H1 (cell line): Measurements from ENCODE around the gene NME4. TPM values are rescaled to one million over a fixed set of nuclear protein-coding genes. Genes with fewer than 3 reads are reported as not detected.
A peak's percentile ranks its signal among the peaks of the same experiment; 100 is the strongest.

ENCODE experiments used
- CTCF ChIA-PET: fragments of 300-600 bp; sonication (Branson Sonifier 250); formaldehyde crosslinking; loops from one replicate; lab custom pipeline; 2021; ENCODE audit not compliant: partially characterized antibody; lab: Charles Lee
- POLR2A ChIA-PET: fragments of 300-600 bp; sonication (Branson Sonifier 250); formaldehyde crosslinking; loops from one replicate; lab custom pipeline; 2021; ENCODE audit warnings: inconsistent platforms; ENCODE audit not compliant: partially characterized antibody; lab: Charles Lee
- DNase-seq, 2 experiments: peaks; one replicate each; pipeline versions ENCODE4 v3.0.0 to v3.0.0-alpha.2; 2010 to 2022; ENCODE audit warnings: low spot score in 2 of 2, low read depth in 1 of 2, mixed read lengths in 1 of 2
- FAIRE-seq: peaks from 2 replicates; lab custom pipeline; 2011; peaks lifted over from hg19 to GRCh38; lab: Jason Lieb, UNC
- H2AFZ ChIP-seq: 2 replicates; pipeline ENCODE4 v1.8.1; 2012; ENCODE audit warnings: low read length, inconsistent platforms
- H2AK5ac ChIP-seq: 2 replicates; pipeline ENCODE4 v1.6.1; 2013; ENCODE audit warnings: low read depth, low read length
- H2BK120ac ChIP-seq: replicated peaks from 2 replicates; pipeline ENCODE3; 2013; ENCODE audit warnings: low read depth, low read length, inconsistent platforms
- H2BK12ac ChIP-seq: 2 replicates; pipeline ENCODE4 v1.6.1; 2013; ENCODE audit warnings: low read depth, low read length
- H2BK15ac ChIP-seq: 2 replicates; pipeline ENCODE4 v1.6.1; 2013; ENCODE audit warnings: low read length
- H2BK20ac ChIP-seq: 2 replicates; pipeline ENCODE4 v1.6.1; 2013; ENCODE audit warnings: low read length
- H2BK5ac ChIP-seq: 2 replicates; pipeline ENCODE4 v1.6.1; 2013; ENCODE audit warnings: low read depth, low read length
- H3K14ac ChIP-seq: 2 replicates; pipeline ENCODE4 v1.6.1; 2013; ENCODE audit warnings: inconsistent platforms; ENCODE audit not compliant: insufficient read length
- H3K18ac ChIP-seq: 2 replicates; pipeline ENCODE4 v1.6.1; 2013; ENCODE audit warnings: low read length; ENCODE audit errors: extremely low read depth
- H3K23ac ChIP-seq: 2 replicates; pipeline ENCODE4 v1.6.1; 2013; ENCODE audit warnings: inconsistent platforms; ENCODE audit not compliant: insufficient read length
- H3K23me2 ChIP-seq: 2 replicates; pipeline ENCODE4 v1.6.1; 2013; ENCODE audit warnings: low read depth, low read length
- H3K27ac ChIP-seq: 2 replicates; pipeline ENCODE4 v1.6.1; 2011; ENCODE audit warnings: low read depth, low read length, inconsistent platforms
- H3K27me3 ChIP-seq, 4 experiments: replicated peaks in 1 of 4; 1 replicate in 1 of 4; 2 replicates in 3 of 4; pipeline versions ENCODE4 v1.6.1 to v1.8.1; 2011 to 2013; ENCODE audit warnings: low read length in 3 of 4, mild to moderate bottlenecking in 3 of 4, inconsistent platforms in 2 of 4, mixed read lengths in 2 of 4, moderate library complexity in 1 of 4; ENCODE audit not compliant: control insufficient read depth in 3 of 4, insufficient read depth in 3 of 4; ENCODE audit errors: extremely low read depth in 1 of 4
- H3K36me3 ChIP-seq, 4 experiments: 2 replicates each; pipeline versions ENCODE4 v1.6.1 to v1.8.1; 2011 to 2013; ENCODE audit warnings: mild to moderate bottlenecking in 4 of 4, low read length in 3 of 4, moderate library complexity in 2 of 4, control low read depth in 1 of 4, inconsistent platforms in 1 of 4; ENCODE audit not compliant: insufficient read depth in 4 of 4, control insufficient read depth in 2 of 4
- H3K4ac ChIP-seq: replicated peaks from 2 replicates; pipeline ENCODE3; 2013; ENCODE audit warnings: low read length, low read depth, mixed read lengths, inconsistent platforms; ENCODE audit not compliant: insufficient read length
- H3K4me1 ChIP-seq, 4 experiments: replicated peaks in 1 of 4; 1 replicate in 1 of 4; 2 replicates in 3 of 4; pipeline versions ENCODE4 v1.6.1 to v1.8.1; 2011 to 2013; ENCODE audit warnings: low read length in 3 of 4, inconsistent platforms in 2 of 4, mixed read lengths in 1 of 4; ENCODE audit not compliant: insufficient read depth in 4 of 4, control insufficient read depth in 3 of 4
- H3K4me2 ChIP-seq, 2 experiments: 2 replicates each; pipeline versions ENCODE4 v1.6.1 to v1.8.1; 2011 to 2013; ENCODE audit warnings: low read depth in 2 of 2, low read length in 2 of 2, control low read depth in 1 of 2, inconsistent platforms in 1 of 2, mild to moderate bottlenecking in 1 of 2; ENCODE audit not compliant: insufficient read depth in 1 of 2
- H3K4me3 ChIP-seq, 4 experiments: fragments of 200-600, 300-600 bp in 1 of 4; sonication (generic), shearing (Covaris generic), sonication (Bioruptor Twin) in 1 of 4; 2 replicates each; pipeline versions ENCODE4 v1.5.1 to v1.8.1; 2011 to 2016; ENCODE audit warnings: low read length in 4 of 4, low read depth in 3 of 4, control low read depth in 2 of 4, inconsistent platforms in 2 of 4, mild to moderate bottlenecking in 2 of 4, mixed read lengths in 1 of 4, moderate library complexity in 1 of 4; ENCODE audit not compliant: insufficient read depth in 2 of 4; ENCODE audit errors: extremely low read depth in 1 of 4
- H3K56ac ChIP-seq: replicated peaks from 2 replicates; pipeline ENCODE3; 2013; ENCODE audit warnings: low read depth, mild to moderate bottlenecking, mixed read lengths, low read length, inconsistent platforms; ENCODE audit not compliant: insufficient read length
- H3K79me1 ChIP-seq: 2 replicates; pipeline ENCODE4 v1.6.1; 2013; ENCODE audit warnings: low read depth, low read length, control low read depth
- H3K79me2 ChIP-seq, 2 experiments: 2 replicates each; pipeline versions ENCODE4 v1.6.1 to v1.8.1; 2012 to 2013; ENCODE audit warnings: low read length in 2 of 2, mild to moderate bottlenecking in 2 of 2, inconsistent platforms in 1 of 2; ENCODE audit not compliant: insufficient read depth in 2 of 2, control insufficient read depth in 1 of 2
- H3K9ac ChIP-seq, 4 experiments: replicated peaks in 1 of 4; 1 replicate in 1 of 4; 2 replicates in 3 of 4; pipeline versions ENCODE4 v1.6.1 to v1.8.1; 2011 to 2013; ENCODE audit warnings: low read depth in 3 of 4, low read length in 3 of 4, control low read depth in 2 of 4, mild to moderate bottlenecking in 2 of 4, moderate library complexity in 2 of 4, inconsistent platforms in 1 of 4; ENCODE audit errors: extremely low read depth in 1 of 4
- H3K9me3 ChIP-seq, 2 experiments: 2 replicates each; pipeline versions ENCODE4 v1.6.1 to v1.8.1; 2012 to 2013; ENCODE audit warnings: mild to moderate bottlenecking in 2 of 2, moderate library complexity in 2 of 2, control low read depth in 1 of 2, inconsistent platforms in 1 of 2, low read depth in 1 of 2, low read length in 1 of 2, mixed read lengths in 1 of 2; ENCODE audit not compliant: insufficient read depth in 2 of 2
- H4K20me1 ChIP-seq, 2 experiments: replicated peaks in 1 of 2; 2 replicates each; pipeline versions ENCODE3 to v1.8.1; 2011 to 2013; ENCODE audit warnings: inconsistent platforms in 2 of 2, low read length in 2 of 2, mild to moderate bottlenecking in 1 of 2; ENCODE audit not compliant: insufficient read depth in 2 of 2, control insufficient read depth in 1 of 2
- H4K5ac ChIP-seq: 2 replicates; pipeline ENCODE4 v1.6.1; 2013; ENCODE audit warnings: low read length, low read depth, mixed read lengths, inconsistent platforms; ENCODE audit not compliant: insufficient read length
- H4K8ac ChIP-seq: 2 replicates; pipeline ENCODE4 v1.8.0; 2013; ENCODE audit warnings: mild to moderate bottlenecking, moderate library complexity, low read length, inconsistent platforms; ENCODE audit not compliant: insufficient read depth; ENCODE audit errors: extremely low read depth
- H4K91ac ChIP-seq: replicated peaks from 2 replicates; pipeline ENCODE3; 2013; ENCODE audit warnings: low read length, mixed read lengths, inconsistent platforms; ENCODE audit not compliant: insufficient read length
- ATF2 ChIP-seq: IDR thresholded peaks from 2 replicates; pipeline ENCODE4 v1.6.1; 2012; ENCODE audit warnings: low read length, inconsistent platforms
- CBX5 ChIP-seq: fragments of 300-800, 300-1000 bp; sonication (generic); IDR thresholded peaks from 2 replicates; pipeline ENCODE4 v1.7.1; 2016; ENCODE audit warnings: antibody characterized with exemption, low read length, low read depth
- CHD1 ChIP-seq: IDR thresholded peaks from 2 replicates; pipeline ENCODE4 v1.6.1; 2012; ENCODE audit warnings: low read depth, low read length, improper control_type of control experiment
- EGR1 ChIP-seq: IDR thresholded peaks from 2 replicates; pipeline ENCODE4 v1.6.1; 2011; ENCODE audit warnings: low read depth, low read length, borderline replicate concordance
- EP300 ChIP-seq, 2 experiments: IDR thresholded peaks; 1 replicate in 1 of 2; 2 replicates in 1 of 2; pipeline ENCODE4 v1.6.1; 2011 to 2012; ENCODE audit warnings: low read depth in 2 of 2, low read length in 2 of 2, mild to moderate bottlenecking in 2 of 2, borderline replicate concordance in 1 of 2, inconsistent platforms in 1 of 2, moderate library complexity in 1 of 2
- JUND ChIP-seq: IDR thresholded peaks from 2 replicates; pipeline ENCODE4 v1.6.1; 2011; ENCODE audit warnings: mild to moderate bottlenecking, improper control_type of control experiment, low read length
- POLR2AphosphoS5 ChIP-seq: IDR thresholded peaks from 2 replicates; pipeline ENCODE4 v1.6.1; 2011; ENCODE audit warnings: low read depth, low read length
- SP2 ChIP-seq: IDR thresholded peaks from 2 replicates; pipeline ENCODE4 v1.6.1; 2012; ENCODE audit warnings: mild to moderate bottlenecking, low read length, inconsistent platforms
- SP4 ChIP-seq: IDR thresholded peaks from 2 replicates; pipeline ENCODE4 v1.6.1; 2012; ENCODE audit warnings: low read length, inconsistent platforms
- TAF7 ChIP-seq: optimal IDR thresholded peaks from 2 replicates; pipeline ENCODE3; 2011; ENCODE audit warnings: low read depth, mild to moderate bottlenecking, inconsistent platforms, low read length, moderate library complexity, borderline replicate concordance
- TCF12 ChIP-seq: IDR thresholded peaks from 2 replicates; pipeline ENCODE4 v1.6.1; 2011; ENCODE audit warnings: low read depth, mild to moderate bottlenecking, low read length
- ZNF274 ChIP-seq: IDR thresholded peaks from 2 replicates; pipeline ENCODE4 v1.7.0; 2012; ENCODE audit warnings: low read length, borderline replicate concordance; ENCODE audit errors: extremely low read depth
- WGBS, 2 experiments: shearing (Covaris generic) in 1 of 2; methylation state at CpG; one replicate each; pipeline versions ENCODE4 v1.1.6 to v1.1.7; 2013 to 2015; ENCODE audit warnings: low lambda C conversion rate in 2 of 2, mixed read lengths in 2 of 2, inconsistent platforms in 1 of 2, low coverage in 1 of 2, missing lambda C conversion rate in 1 of 2; ENCODE audit not compliant: insufficient replicate concordance in 2 of 2, insufficient coverage in 1 of 2, insufficient read length in 1 of 2; ENCODE audit errors: extremely low coverage in 1 of 2, missing lambda C conversion rate in 1 of 2; 5-methylcytosine and 5-hydroxymethylcytosine counted together
- polyA plus RNA-seq, 7 experiments: library from polyadenylated mRNA; depleted of rRNA in 3 of 7; stranded (reverse) in 5 of 7; unstranded in 2 of 7; fragments of >200 nt in 5 of 7; fragments of 200-250 nt in 2 of 7; gene quantifications; 1 replicate in 5 of 7; 2 replicates in 1 of 7; 4 replicates in 1 of 7; pipeline versions ENCODE4 v1.2.1 to v1.2.3, GENCODE V29; 2011 to 2013; ENCODE audit warnings: missing spikeins in 2 of 7, mixed read lengths in 2 of 7
- total RNA-seq: library from RNA; stranded (reverse); fragmentation: NEBNext Ultra II Directional; extraction: Animal tissue kit (Norgen Biotek cat#: 25700); gene quantifications from 2 replicates; pipeline ENCODE4 v1.2.1, GENCODE V29; 2021

The NME4 gene
- total and polyA plus RNA-seq, 2 of the 8 experiments (the other 6 are each of a cell fraction or from before 2014, with no cell fraction given), result 408 to 863 TPM

GRCh38 chr16:360698-361336 is 36.2 kb upstream of the NME4 start:
- Histone ChIP-seq H4K5ac (no peak overlapping the region), H3K27ac (no peak overlapping the region), H3K27me3 (no peaks in the 10 kb centered on the region), H2BK5ac (no peak overlapping the region), H3K36me3 (no peaks in the 10 kb centered on the region), H3K18ac (no peak overlapping the region), H2BK12ac (peak overlapping the region; percentile 39; the same call in 1 of the 2 replicates), H2BK20ac (no peak overlapping the region), H3K4me1 (no peaks in the 10 kb centered on the region; a peak in 2 of 7 replicates), H4K8ac (peak overlapping the region; percentile 39; the same call in 1 of the 2 replicates), H3K4me2 (no peak overlapping the region), H4K91ac (no peak overlapping the region), H3K23ac (no peak overlapping the region), H2BK120ac (no peak overlapping the region), H3K23me2 (no peaks in the 10 kb centered on the region), H3K79me1 (no peaks in the 10 kb centered on the region), H2BK15ac (no peak overlapping the region), H3K56ac (no peak overlapping the region), H3K9me3 (no peaks in the 10 kb centered on the region), H2AK5ac (no peak overlapping the region), H3K4me3 (no peak overlapping the region), H3K4ac (no peak overlapping the region), H3K14ac (no peak overlapping the region), H3K9ac (no peak overlapping the region), H4K20me1 (peaks cover 0 to 3% of the 10 kb centered on the region in 2 experiments), H2AFZ (no peak overlapping the region; the same call in 1 of the 2 replicates), H3K79me2 (no peaks in the 10 kb centered on the region)
- ChIA-PET CTCF (interaction anchor here (0.9 to 2.7 kb wide), 9 partner anchors 9 to 286 kb away, joined by 3 to 15 read pairs (median 4); no protein-coding TSS in a partner anchor), POLR2A (no interaction called here)
- WGBS, 2 experiments, result 97% methylated on average over 38 of the region's 47 CpGs; no CpG with 5 or more reads in 1 of the 2 experiments
- FAIRE-seq (no peak), DNase-seq (no peak)
- TF ChIP-seq TCF12, result no peak
- TF ChIP-seq CBX5, result no peak
- TF ChIP-seq EGR1, result no peak
- no peak for TF ChIP-seq ZNF274
- no peak for TF ChIP-seq JUND
- TF ChIP-seq ATF2, result no peak
- TF ChIP-seq POLR2AphosphoS5, result no peak
- no peak for TF ChIP-seq SP2
- no peak for TF ChIP-seq SP4
- TF ChIP-seq CHD1, result no peak
- no peak for TF ChIP-seq EP300 (IDR thresholded peaks at IDR 0.05; ENCODE audit: borderline replicate concordance in 1 of 2, low read depth in 2 of 2, low read length in 2 of 2)
- TF ChIP-seq TAF7, result no peak
